ENCODE results near the gene ADAM8.

DNA sequence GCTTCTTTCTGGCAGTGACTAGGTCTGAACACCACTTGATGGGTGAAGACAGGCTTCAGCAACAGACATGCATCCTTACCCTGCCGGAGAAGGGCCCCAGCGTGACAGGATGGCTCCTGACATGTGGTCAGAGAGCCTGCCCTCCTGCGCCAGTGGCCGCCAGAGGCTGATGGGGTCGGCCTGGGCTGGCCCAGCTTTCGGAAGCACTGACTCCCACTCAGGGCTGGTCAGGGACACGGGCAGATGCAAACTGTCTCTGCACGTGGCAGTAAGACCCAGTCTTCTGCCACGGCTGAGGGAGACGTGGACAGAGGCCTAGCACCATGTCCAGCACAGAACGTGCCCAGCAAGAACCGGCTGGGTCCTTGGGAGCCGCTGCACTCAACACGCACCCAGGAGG is 21.8 kb upstream of the ADAM8 start:
- no peak for TF ChIP-seq POLR2A (IDR thresholded peaks at IDR 0.05)
- TF ChIP-seq, protein P1, sequence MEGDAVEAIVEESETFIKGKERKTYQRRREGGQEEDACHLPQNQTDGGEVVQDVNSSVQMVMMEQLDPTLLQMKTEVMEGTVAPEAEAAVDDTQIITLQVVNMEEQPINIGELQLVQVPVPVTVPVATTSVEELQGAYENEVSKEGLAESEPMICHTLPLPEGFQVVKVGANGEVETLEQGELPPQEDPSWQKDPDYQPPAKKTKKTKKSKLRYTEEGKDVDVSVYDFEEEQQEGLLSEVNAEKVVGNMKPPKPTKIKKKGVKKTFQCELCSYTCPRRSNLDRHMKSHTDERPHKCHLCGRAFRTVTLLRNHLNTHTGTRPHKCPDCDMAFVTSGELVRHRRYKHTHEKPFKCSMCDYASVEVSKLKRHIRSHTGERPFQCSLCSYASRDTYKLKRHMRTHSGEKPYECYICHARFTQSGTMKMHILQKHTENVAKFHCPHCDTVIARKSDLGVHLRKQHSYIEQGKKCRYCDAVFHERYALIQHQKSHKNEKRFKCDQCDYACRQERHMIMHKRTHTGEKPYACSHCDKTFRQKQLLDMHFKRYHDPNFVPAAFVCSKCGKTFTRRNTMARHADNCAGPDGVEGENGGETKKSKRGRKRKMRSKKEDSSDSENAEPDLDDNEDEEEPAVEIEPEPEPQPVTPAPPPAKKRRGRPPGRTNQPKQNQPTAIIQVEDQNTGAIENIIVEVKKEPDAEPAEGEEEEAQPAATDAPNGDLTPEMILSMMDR (IDR thresholded peaks at IDR 0.05) = no peak

All from body of pancreas (tissue), 4 donors.